Breast epithelium (tissue), 3 donors: ENCODE measurements around the gene PDLIM5.

ENCODE experiments used
- CTCF ChIP-seq, 3 donors: fragments of 450-650 bp; IDR thresholded peaks; one replicate each; pipeline ENCODE4 v1.5.1; 2016 to 2017; ENCODE audit warnings: antibody characterized with exemption in 3 of 3, mild to moderate bottlenecking in 3 of 3, moderate library complexity in 3 of 3
- POLR2A ChIP-seq: fragments of 450-650 bp; IDR thresholded peaks from one replicate; pipeline ENCODE4 v1.6.1; 2016; ENCODE audit warnings: antibody characterized with exemption, mild to moderate bottlenecking, moderate library complexity

- TF ChIP-seq POLR2A (no peak), CTCF (IDR thresholded peaks at IDR 0.05) (no peak)
Observed at GRCh38 chr4:94650134-94650495, 198.4 kb downstream of the PDLIM5 start.
